Activated gamma-delta T cell (primary cell): ENCODE data around the gene MAPK11.

Experiments used
- DNase-seq: peaks from one replicate; lab custom pipeline; 2025; lab: John Stamatoyannopoulos, UW

MAPK11 gene

DNA sequence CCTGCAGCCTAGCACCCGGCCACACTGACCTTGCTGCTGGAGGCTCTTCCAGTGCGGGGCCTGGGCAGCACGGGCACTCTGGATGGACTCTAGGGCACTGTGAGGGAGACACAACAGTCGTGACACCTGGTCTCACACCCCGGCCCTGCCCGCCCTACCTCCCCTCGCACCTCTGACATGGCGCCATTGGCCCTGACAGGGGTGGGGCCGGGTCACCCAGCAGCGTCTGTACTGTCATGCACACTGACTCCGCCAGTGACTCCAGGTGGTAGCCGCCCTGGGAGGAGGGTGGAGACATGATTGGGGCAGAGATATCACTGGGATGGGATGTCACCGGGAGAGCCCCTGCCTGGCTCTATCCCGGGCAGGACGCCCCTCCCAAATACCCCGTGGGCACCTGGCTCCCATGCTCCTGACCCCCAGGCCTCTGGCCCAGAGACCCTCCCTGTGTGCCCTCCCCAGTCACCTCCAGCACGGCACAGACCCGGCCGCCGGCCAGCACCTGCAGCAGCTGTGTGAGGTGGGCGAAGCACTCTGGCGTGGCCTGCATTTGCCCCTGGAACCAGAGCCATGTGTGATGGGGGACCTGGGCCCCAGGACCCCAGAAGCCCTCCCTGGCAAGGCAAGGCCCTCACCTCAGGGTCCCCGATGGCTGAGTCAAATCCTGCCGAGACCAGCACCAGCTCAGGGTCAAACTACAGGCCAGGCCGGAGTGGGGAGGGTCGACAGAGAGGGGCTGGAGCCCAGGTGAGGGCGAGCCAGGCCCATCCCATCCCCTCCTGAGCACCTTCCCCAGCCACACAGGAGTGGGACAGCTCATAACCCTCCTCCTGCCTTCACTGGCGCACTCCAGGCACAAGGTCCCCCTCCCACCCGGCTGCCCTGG is 21.7 kb downstream of the MAPK11 start:
- no peak for DNase-seq

- DNase-seq: no peak
Measured at GRCh38 chr22:50247748-50248147, 22.4 kb downstream of the MAPK11 start.

DNA sequence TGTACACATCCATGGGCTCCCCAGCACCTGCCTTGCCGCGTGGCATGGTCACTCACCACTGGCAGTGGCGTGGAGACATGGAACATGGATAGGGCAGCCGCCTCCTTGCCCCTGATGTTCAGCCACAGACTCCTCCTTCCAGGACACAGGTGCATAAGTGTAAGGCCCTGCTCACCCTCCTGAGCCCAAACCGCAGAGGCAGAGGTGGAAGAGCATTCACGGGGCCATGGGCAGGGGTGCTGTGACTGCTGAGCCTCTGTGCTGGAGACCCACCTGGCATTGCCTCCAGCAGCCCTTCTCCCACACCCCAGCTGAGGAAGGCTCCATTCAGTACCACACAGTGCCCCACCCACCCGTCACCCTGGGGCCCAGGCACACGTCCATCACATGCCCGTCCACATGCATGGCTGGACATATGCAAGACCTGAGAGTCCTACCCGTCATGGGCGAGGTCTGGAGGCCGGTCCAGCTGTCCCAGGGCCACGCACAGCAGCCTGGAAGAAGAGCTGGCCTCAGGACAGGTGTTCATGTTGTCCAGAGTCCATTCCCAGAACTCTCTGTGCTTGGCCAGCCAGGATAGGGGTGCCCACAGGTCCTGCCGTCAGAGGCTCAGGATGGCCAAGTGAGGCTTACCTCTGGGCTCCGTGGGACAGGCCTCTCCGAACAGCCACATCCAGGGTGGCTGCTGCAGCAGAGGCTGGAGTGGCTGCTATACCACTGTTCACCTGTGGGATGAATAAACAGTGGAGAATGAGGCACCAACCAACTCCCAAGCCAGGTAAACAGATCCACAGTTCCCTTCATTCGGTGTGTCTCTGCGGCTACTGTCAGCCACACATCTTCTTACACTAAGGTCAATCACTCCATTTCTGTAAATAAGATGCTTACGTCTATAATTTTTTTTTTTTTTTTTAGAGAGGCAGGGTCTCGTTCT is 23.7 kb downstream of the MAPK11 start:
- no peak for DNase-seq

GRCh38 chr22:50245214-50246072 is 24.7 kb downstream of the MAPK11 start:
- no peak for DNase-seq

DNA sequence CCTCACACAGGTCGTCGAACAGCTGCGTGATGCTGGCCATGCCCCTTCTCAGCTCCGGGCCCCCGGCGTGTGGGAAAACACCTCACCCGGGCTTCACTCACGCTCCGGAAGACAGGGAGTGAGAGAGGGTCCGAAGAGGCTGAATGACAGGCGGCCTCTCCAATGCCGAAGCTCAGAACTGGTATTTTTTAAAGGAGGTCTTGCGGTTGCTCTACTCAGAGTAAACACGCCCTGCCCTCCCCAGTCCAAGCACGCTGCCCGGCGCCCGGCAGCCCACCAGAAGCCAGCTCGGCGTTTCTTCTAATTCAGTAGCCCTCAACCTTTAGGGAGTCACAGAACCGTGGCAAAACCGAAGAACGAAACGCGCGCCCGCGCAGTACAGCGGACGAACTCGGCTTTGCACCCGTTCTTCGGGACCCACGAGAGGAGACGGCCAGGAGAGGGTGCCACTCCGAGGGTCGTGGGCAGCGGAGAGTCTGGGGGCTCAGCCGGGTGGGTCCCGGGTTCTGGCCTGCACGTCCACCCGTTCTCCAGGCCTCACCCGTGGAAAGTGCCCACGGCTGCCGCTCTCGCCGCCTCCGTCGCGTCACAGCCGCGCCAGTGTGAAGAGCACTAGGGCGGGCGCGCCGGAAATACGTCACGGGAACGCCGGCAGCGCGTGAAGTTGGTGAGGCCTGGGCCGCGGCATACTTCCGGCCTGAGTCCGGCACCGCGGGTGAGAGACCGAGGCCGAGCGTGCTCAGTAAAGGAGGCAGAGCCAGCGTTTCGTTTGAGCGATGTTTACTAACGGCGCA is 25.6 kb downstream of the MAPK11 start, which contains the start of gene TUBGCP6:
Gene TUBGCP6 (minus strand): TSS at position 604 of the 794 bp plus-strand sequence. CDS start 564 bp downstream, at position 40.
- DNase-seq: peak; percentile 92

DNA sequence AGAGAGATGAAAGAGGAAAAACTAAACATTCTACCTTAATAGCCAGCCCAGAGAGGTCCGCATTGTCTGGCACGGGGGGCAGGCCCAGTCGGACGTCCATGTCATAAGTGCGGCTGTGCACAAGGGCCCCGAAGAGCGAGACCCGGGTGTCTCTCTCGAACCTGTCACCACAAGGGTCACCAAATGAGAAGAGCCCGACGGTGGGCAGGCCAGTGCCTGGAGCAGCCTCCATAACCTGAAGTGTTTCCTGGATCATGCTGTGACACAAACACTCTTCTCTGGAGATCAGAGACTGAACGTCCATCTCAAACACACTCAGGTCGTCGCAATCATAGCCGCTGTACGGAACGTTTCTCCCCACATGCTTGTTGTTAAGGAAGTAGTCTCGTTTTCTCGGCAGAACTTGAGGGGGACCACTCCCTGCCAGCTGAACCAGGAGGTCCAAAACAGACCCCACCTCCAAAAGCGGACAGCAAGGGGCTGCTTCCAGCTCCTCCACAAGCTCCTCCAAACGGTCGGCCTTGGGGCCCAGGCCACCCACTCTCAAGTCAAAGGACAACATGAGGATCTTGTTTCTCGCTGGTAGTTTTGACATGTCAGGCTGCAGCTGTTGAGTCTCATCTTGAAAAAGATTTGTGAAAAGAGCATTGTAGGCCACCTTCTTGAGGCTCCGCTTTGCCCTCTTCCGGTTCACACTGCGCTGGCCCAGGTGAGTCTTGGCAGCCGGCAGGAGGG is 26.3 kb downstream of the MAPK11 start:
- DNase-seq: no peak

DNA sequence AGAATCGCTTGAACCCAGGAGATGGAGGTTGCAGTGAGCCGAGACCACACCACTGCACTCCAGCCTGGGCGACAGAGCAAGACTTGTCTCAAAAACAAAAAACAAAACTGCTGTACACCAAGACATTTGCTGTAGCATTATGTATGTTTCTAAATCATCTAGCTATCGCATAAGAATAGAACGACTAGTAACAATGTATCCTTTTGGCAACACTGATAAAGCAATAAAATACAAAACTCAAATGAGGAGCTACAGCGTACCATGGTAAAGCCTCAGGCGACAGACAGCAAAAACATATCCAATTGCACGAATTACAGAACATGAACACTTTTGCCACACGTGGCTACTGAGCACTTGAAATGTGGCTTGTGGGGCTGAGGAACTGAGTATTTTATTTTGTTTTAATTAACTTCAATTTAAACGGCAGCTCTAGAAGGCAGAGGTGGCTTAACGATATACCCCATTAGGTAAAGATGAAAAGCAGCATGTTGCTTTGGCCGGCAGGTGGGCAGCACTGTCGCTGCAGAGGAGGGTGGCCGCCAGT is 27.7 kb downstream of the MAPK11 start:
- no peak for DNase-seq

- no peak for DNase-seq
Measured at GRCh38 chr22:50238755-50239154, 31.4 kb downstream of the MAPK11 start.

DNA sequence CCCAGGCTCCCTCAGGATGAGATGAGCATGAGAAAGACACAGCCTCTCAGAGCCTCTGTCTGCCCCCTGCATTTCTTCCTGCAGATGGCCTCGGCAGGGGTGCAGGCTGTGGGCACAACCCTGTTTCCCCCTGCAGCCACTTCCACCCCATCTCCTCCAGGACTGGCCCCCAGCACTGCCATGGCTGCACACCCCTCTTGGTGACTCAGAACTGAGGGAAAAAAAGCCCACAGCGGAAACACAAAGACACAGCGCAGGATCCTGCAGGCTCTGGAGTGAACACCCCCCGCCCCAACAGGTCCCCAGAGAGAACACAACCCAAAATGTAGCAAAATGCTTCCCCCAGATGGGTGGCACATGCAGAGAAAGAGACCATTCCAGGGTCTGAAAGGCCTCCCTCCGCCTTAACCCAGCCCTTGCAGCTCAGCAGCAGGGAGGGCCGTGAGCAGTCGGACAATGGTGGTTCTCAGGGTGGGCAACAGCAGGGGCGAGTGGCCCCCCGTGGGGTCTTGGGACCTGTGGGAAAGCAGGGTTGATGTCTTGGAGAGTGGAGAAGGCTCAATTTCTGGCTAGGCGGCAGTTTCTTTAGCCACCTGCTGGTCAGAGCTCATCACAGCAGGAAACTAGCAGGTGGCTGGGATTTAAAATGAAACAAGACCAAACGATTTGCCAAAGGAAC is 33.3 kb downstream of the MAPK11 start:
- DNase-seq: no peak

DNA sequence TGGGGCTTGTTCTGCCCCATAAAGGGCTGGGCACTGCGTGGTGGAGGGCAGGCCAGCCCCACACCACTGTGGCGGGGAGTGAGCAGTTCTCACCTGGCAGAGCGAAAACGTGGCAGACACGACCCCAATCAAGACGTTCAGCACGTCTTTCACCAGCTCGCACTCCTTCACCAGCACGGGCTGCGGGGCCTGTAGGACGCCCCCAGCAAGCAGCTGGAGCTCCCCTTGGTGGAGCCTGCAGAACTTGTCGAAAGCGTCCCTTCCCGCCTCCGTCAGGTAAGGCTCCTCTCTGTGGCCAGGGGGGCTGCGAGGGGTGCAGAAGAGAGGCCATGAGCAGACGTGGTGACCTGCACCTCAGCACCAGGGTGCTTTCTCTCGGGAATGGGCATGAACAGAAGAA is 37.0 kb downstream of the MAPK11 start:
- DNase-seq: no peak

- DNase-seq: no peak
Measured at GRCh38 chr22:50232481-50233151, 37.6 kb downstream of the MAPK11 start.

DNA sequence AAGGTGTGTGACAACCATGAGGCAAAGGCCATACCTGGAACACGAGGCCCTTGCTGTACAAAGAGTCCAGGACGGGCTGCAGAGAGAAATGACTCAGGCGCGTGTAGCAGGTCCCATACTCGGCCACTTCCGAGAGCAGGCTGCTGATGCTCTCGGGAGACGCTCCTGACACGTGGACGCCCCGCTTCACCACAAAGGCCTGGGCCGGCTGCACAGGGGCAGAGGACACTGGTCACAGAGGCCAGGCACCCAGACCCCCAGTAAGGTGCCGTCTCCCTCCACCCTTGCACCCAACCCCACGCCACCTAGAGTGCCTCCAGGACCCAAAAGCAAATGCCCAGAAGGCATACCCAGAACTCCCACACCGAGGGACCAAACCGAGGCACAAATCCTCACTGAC is 40.8 kb downstream of the MAPK11 start:
- DNase-seq: no peak

GRCh38 chr22:50228366-50228765 is 41.8 kb downstream of the MAPK11 start:
- no peak for DNase-seq

DNA sequence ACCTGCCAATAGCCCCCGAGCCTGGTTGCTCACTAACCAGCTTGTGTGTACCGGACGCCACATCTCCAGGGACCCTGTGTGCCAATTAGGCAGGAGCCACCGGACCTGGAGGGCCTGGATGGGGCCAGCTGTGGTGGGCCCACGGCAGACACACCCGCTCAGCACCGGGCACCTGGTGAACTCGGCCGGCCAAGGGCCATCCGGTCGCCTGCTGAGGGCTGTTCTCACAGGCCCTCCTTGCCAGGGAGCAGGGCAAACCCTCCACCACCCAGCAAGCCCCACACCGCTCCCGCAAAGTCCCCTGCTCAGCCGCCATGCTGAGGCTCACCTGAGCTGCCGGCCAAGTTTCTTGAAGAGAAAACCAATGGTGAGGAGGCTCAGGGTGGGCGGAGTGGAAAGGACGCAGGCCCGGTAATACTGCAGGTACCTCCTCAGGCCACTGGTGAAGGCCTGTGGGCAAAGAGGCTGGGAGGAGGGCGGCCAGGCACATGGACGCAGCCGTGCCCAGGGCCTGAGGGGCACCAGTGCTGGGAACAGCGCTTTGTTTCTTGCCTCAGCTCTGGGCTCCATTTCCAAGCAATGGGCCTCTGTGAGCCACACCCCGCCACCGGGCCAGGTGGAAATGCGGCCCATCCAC is 42.5 kb downstream of the MAPK11 start:
- no peak for DNase-seq

- no peak for DNase-seq
Measured at GRCh38 chr22:50226875-50227165, 43.4 kb downstream of the MAPK11 start.

DNA sequence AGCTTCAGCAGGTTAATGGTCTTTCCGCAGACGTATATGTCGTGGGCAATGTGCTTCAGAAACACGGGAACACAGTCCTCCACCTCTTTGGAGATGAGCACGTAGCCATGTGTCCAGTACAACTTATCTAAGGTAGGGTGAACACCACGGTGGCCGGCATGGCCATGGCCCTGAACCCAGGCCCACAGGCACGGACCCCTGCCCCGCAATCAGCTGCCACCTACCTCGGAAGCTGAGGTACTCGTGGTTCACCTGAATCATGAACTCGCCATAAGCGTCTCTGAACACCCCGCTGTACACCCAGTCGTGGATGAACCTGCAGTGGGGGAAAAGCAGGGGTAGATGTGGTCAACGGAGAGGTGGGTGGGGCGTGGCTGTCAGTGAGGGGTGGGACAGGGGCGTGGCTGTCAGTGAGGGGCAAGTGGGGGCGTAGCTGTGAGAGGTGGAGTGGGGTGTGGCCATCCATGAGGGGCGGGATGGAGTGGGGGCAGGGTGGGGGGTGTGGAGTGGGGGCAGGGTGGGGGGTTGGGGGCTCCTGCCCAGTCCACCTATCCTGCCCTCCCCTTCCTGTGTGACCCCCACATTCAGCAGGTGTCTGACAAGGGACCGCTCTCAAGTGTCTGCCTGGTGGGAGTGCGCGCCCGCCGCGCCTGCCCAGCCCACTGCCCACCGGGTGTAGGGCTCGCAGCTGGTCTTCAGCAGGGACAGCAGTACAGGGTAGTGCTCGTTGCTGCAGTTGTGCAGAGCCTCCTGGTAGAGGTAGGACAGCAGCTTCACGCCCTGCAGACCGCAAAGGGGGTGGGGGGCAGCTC is 43.9 kb downstream of the MAPK11 start:
- no peak for DNase-seq

DNA sequence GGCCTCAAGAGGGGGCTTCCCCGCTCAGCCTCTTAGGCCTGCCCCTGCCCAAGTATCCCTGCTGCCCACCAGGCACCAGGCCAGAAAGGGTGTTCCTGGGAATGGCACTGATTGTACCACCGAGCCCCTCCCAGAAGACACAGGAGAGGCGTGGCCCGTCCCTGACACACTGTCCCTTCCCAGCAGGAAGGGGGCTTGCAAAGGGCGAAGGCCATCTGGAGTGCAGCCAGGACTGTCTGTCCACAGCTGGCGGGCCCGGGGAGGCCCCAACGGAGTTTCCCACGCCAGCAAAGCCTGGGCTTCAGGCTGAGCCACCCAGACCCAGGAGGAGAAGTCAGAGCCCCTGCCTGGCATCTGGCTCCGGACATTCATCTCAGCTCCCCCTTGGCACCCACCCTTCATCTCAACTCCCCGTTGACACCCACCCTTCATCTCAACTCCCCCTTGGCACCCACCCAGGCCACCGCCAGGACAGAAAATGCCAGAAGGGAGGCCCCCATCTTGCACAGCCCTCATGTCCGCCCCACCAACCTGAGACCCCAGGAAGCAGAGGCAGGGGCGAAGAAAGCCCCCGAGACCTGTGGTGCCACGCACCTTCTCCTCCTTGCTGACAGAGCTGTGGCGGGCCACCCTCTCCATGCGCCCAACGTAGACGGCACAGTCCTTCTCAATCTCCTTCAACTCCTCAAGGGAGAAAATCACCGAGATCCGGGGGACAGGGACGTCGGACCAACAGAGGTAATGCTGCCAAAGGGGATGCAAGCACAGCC is 44.8 kb downstream of the MAPK11 start:
- DNase-seq: no peak
